ENCODE results near the gene PAQR4.

Gene PAQR4

DNA sequence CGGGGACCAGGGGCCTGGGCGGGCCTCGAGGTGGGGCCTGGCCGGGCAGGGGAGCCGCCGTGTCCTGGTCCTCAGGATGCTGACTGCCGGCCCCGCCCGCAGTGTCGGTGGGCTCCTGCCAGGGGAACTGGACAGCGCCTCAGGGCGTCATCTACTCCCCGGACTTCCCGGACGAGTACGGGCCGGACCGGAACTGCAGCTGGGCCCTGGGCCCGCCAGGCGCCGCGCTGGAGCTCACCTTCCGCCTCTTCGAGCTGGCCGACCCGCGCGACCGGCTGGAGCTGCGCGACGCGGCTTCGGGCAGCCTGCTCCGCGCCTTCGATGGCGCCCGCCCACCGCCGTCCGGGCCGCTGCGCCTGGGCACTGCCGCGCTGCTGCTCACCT lies 2.3 kb upstream of the PAQR4 start:
- Histone ChIP-seq H4K20me1 (ENCODE audit: insufficient read depth, low read length) (no peaks in the 10 kb centered on the region), H3K79me2 (ENCODE audit: low read length) (peaks cover 24% of the 10 kb centered on the region), H3K4me1 (ENCODE audit: low read length) (peaks cover 13% of the 10 kb centered on the region), H2AFZ (ENCODE audit: low read length) (no peak overlapping the region), H3F3A (ENCODE audit: insufficient read depth, low read length) (peaks cover 10% of the 10 kb centered on the region; the same call in 1 of the 2 replicates), H3K9me2 (replicated peaks; ENCODE audit: insufficient read depth, low read length) (no peaks in the 10 kb centered on the region), H3K27ac (ENCODE audit: low read length) (no peak overlapping the region), H3K9ac (ENCODE audit: low read length) (no peak overlapping the region), H3K4me3 (ENCODE audit: low read length) (no peak overlapping the region), H3K4me2 (ENCODE audit: low read depth, low read length) (no peak overlapping the region), H3K9me3 (replicated peaks; ENCODE audit: insufficient read depth, low read length) (no peaks in the 10 kb centered on the region), H3K27me3 (replicated peaks; ENCODE audit: insufficient read depth, low read length) (peaks cover 31% of the 10 kb centered on the region), H3K36me3 (replicated peaks; ENCODE audit: insufficient read depth, low read length) (no peaks in the 10 kb centered on the region)
- no peak for DNase-seq
- TF ChIP-seq, protein P1, sequence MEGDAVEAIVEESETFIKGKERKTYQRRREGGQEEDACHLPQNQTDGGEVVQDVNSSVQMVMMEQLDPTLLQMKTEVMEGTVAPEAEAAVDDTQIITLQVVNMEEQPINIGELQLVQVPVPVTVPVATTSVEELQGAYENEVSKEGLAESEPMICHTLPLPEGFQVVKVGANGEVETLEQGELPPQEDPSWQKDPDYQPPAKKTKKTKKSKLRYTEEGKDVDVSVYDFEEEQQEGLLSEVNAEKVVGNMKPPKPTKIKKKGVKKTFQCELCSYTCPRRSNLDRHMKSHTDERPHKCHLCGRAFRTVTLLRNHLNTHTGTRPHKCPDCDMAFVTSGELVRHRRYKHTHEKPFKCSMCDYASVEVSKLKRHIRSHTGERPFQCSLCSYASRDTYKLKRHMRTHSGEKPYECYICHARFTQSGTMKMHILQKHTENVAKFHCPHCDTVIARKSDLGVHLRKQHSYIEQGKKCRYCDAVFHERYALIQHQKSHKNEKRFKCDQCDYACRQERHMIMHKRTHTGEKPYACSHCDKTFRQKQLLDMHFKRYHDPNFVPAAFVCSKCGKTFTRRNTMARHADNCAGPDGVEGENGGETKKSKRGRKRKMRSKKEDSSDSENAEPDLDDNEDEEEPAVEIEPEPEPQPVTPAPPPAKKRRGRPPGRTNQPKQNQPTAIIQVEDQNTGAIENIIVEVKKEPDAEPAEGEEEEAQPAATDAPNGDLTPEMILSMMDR (IDR thresholded peaks at IDR 0.05; ENCODE audit: low read length), result no peak
- no peak for TF ChIP-seq EZH2 (optimal IDR thresholded peaks at IDR 0.05; ENCODE audit: low read depth, low read length)
- TF ChIP-seq EZH2phosphoT487 (IDR thresholded peaks at IDR 0.05; ENCODE audit: low read length), result no peak

DNA sequence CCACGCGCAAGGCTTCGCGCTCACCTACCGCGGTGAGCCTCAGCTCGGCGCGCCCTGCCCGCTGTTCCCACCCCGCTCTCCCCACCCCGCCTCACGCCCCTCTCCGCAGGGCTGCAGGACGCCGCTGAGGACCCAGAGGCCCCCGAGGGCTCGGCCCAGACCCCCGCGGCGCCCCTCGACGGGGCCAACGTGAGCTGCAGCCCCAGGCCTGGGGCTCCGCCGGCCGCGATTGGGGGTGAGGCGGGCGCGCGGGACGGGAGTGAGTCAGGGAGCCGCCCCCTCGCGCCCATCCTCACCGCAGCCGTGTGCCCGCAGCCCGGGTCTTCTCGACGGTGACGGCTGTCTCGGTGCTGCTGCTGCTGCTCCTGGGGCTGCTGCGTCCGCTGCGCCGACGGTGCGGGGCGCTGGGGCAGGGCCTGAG lies 1.9 kb upstream of the PAQR4 start:
- Histone ChIP-seq H4K20me1 (ENCODE audit: insufficient read depth, low read length) (no peaks in the 10 kb centered on the region), H3K36me3 (replicated peaks; ENCODE audit: insufficient read depth, low read length) (no peaks in the 10 kb centered on the region), H3K9me2 (replicated peaks; ENCODE audit: insufficient read depth, low read length) (no peaks in the 10 kb centered on the region), H3K4me2 (ENCODE audit: low read depth, low read length) (no peak overlapping the region), H3K9ac (ENCODE audit: low read length) (no peak overlapping the region), H3F3A (ENCODE audit: insufficient read depth, low read length) (peaks cover 13% of the 10 kb centered on the region; the same call in 1 of the 2 replicates), H3K79me2 (ENCODE audit: low read length) (peaks cover 28% of the 10 kb centered on the region), H3K4me1 (ENCODE audit: low read length) (peaks cover 13% of the 10 kb centered on the region), H3K4me3 (ENCODE audit: low read length) (no peak overlapping the region), H3K27me3 (replicated peaks; ENCODE audit: insufficient read depth, low read length) (peaks cover 27% of the 10 kb centered on the region), H2AFZ (ENCODE audit: low read length) (no peak overlapping the region), H3K27ac (ENCODE audit: low read length) (no peak overlapping the region), H3K9me3 (replicated peaks; ENCODE audit: insufficient read depth, low read length) (no peaks in the 10 kb centered on the region)
- no peak for DNase-seq
- no peak for TF ChIP-seq EZH2 (optimal IDR thresholded peaks at IDR 0.05; ENCODE audit: low read depth, low read length)
- TF ChIP-seq, protein P1 (IDR thresholded peaks at IDR 0.05; ENCODE audit: low read length), result no peak
- TF ChIP-seq EZH2phosphoT487 (IDR thresholded peaks at IDR 0.05; ENCODE audit: low read length), result no peak

DNA sequence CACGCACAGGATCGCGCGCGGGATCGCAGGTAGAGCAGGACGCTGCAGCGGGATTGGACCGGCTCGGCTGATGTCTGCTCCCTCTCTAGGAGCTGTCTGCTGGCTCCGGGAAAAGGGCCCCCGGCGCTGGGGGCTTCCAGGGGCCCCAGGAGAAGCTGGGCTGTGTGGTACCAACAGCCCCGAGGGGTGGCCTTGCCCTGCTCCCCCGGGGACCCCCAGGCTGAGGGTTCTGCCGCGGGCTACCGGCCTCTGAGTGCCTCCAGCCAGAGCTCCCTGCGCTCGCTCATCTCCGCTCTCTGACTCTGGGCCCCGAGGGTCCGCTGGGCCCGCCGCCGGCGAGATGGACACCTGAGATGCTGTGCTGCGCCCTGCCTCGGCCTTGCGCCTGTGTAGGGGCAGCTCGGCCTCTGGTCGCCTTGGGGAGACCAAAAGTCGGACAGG lies 1.4 kb upstream of the PAQR4 start:
- H3K4me3 ChIP-seq (ENCODE audit: low read length), result no peak overlapping the region
- H3K9ac ChIP-seq (ENCODE audit: low read length), result no peak overlapping the region
- peaks cover 33% of the 10 kb centered on the region for H3K79me2 ChIP-seq (ENCODE audit: low read length)
- H3K4me1 ChIP-seq (ENCODE audit: low read length), result peaks cover 13% of the 10 kb centered on the region
- no peak for DNase-seq
- no peaks in the 10 kb centered on the region for H3K9me3 ChIP-seq (replicated peaks; ENCODE audit: insufficient read depth, low read length)
- peaks cover 17% of the 10 kb centered on the region; the same call in 1 of the 2 replicates for H3F3A ChIP-seq (ENCODE audit: insufficient read depth, low read length)
- H3K4me2 ChIP-seq (ENCODE audit: low read depth, low read length), result no peak overlapping the region
- H3K9me2 ChIP-seq (replicated peaks; ENCODE audit: insufficient read depth, low read length), result no peaks in the 10 kb centered on the region
- no peaks in the 10 kb centered on the region; the same call in 1 of the 2 replicates for H3K36me3 ChIP-seq (replicated peaks; ENCODE audit: insufficient read depth, low read length)
- H3K27ac ChIP-seq (ENCODE audit: low read length), result no peak overlapping the region
- H4K20me1 ChIP-seq (ENCODE audit: insufficient read depth, low read length), result no peaks in the 10 kb centered on the region
- H2AFZ ChIP-seq (ENCODE audit: low read length), result no peak overlapping the region
- TF ChIP-seq EZH2phosphoT487 (IDR thresholded peaks at IDR 0.05; ENCODE audit: low read length), result no peak
- TF ChIP-seq EZH2 (optimal IDR thresholded peaks at IDR 0.05; ENCODE audit: low read depth, low read length), result no peak
- TF ChIP-seq, protein P1 (IDR thresholded peaks at IDR 0.05; ENCODE audit: low read length), result no peak
- peaks cover 22% of the 10 kb centered on the region for H3K27me3 ChIP-seq (replicated peaks; ENCODE audit: insufficient read depth, low read length)
